Measurements from ENCODE around the gene WSCD1. TPM values are rescaled to one million over a fixed set of nuclear protein-coding genes. Genes with fewer than 3 reads are reported as not detected.

Gene WSCD1
- total RNA-seq, 1 experiment from 2014 or later, result not detected

GRCh38 chr17:6078458-6078871 is 8.3 kb downstream of the WSCD1 start:
- no peaks in the 10 kb centered on the region for H3K36me3 Mint-ChIP-seq (ENCODE audit: insufficient read depth, unreplicated experiment)
- CTCF ChIA-PET, result no interaction called here
- POLR2A ChIA-PET, result interaction anchor here (0.5 kb wide), 1 partner anchor 672 kb away, joined by 5 read pairs; no protein-coding TSS in a partner anchor
- peaks cover 8% of the 10 kb centered on the region for H3K27me3 Mint-ChIP-seq (ENCODE audit: insufficient read depth, unreplicated experiment)
- BruUV-seq (replicated peaks), result no TSS peak
- no peak overlapping the region for H3K27ac Mint-ChIP-seq (ENCODE audit: unreplicated experiment)
- TF ChIP-seq CTCF (IDR thresholded peaks at IDR 0.05; ENCODE audit: insufficient read depth in 1 of 2, low read depth in 1 of 2, low read length in 1 of 2, severe bottlenecking in 1 of 2, unreplicated experiment in 1 of 2), result no peak
- H3K9me3 ChIP-seq, result no peaks in the 10 kb centered on the region
- no peak overlapping the region for H3K4me3 ChIP-seq (ENCODE audit: low read depth, low read length)
- no peaks in the 10 kb centered on the region for H3K9me3 Mint-ChIP-seq (ENCODE audit: unreplicated experiment)
- H3K36me3 ChIP-seq (ENCODE audit: control insufficient read depth, insufficient read depth, low read length), result no peaks in the 10 kb centered on the region
- H3K4me1 Mint-ChIP-seq (ENCODE audit: low read depth, unreplicated experiment), result no peaks in the 10 kb centered on the region
- no peak overlapping the region for H3K4me3 Mint-ChIP-seq (ENCODE audit: unreplicated experiment)
- intact Hi-C loops (cut with micrococcal nuclease; ENCODE audit: unreplicated experiment), result no loop called here
- DNase-seq, result no peak
- H3K27me3 ChIP-seq (replicated peaks; ENCODE audit: control insufficient read depth, insufficient read depth, low read length), result no peaks in the 10 kb centered on the region
- H3K4me1 ChIP-seq, result no peaks in the 10 kb centered on the region

DNA sequence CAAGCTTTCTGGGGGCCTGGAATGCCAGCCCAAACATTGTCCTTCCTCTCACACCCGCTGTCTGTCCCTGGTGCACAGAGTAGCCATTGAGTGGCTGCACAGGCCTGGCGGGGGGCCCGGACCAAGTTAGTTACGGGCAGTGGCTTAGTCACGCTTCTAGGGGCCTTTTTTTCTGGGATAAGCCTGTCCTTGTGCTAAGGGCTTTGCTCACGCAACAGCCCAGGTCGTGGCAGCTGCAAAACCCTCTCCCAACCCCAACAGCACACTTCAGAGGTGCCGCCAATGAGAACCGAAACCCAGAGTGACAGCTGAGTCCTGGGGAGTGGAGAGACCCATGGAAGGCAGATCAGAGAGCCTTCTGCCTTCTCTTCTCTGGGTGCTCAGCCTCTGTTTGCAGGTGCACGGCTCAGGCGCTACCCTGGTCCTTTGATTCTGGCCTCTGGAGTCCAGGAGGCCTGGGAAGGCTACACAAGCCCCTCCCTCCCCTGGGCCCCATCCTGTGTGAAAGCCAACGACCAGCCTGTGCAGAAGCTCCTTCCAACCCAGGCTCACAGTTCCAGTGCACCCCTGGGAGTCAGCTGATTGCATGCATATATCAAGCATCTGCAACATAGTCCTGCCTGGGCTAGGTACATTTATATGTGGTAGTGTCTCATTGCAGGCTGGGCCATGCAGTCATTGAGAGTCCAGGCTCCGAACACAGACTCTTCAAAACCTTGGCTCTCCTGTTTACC is 9.1 kb downstream of the WSCD1 start:
- ChIA-PET POLR2A (no interaction called here), CTCF (no interaction called here)
- Histone ChIP-seq H3K27me3 (replicated peaks; ENCODE audit: control insufficient read depth, insufficient read depth, low read length) (no peaks in the 10 kb centered on the region), H3K4me1 (no peaks in the 10 kb centered on the region), H3K4me3 (ENCODE audit: low read depth, low read length) (no peak overlapping the region), H3K9me3 (no peaks in the 10 kb centered on the region), H3K36me3 (ENCODE audit: control insufficient read depth, insufficient read depth, low read length) (no peaks in the 10 kb centered on the region)
- H3K4me3 Mint-ChIP-seq (ENCODE audit: unreplicated experiment), result no peak overlapping the region
- peaks cover 7% of the 10 kb centered on the region for H3K27me3 Mint-ChIP-seq (ENCODE audit: insufficient read depth, unreplicated experiment)
- TF ChIP-seq CTCF (IDR thresholded peaks at IDR 0.05; ENCODE audit: insufficient read depth in 1 of 2, low read depth in 1 of 2, low read length in 1 of 2, severe bottlenecking in 1 of 2, unreplicated experiment in 1 of 2), result no peak
- H3K9me3 Mint-ChIP-seq (ENCODE audit: unreplicated experiment), result no peaks in the 10 kb centered on the region
- no peak overlapping the region for H3K27ac Mint-ChIP-seq (ENCODE audit: unreplicated experiment)
- H3K36me3 Mint-ChIP-seq (ENCODE audit: insufficient read depth, unreplicated experiment), result no peaks in the 10 kb centered on the region
- intact Hi-C loops (cut with micrococcal nuclease; ENCODE audit: unreplicated experiment), result no loop called here
- DNase-seq, result no peak
- H3K4me1 Mint-ChIP-seq (ENCODE audit: low read depth, unreplicated experiment), result no peaks in the 10 kb centered on the region
- no TSS peak for BruUV-seq (replicated peaks)

GRCh38 chr17:6079960-6080359 is 9.8 kb downstream of the WSCD1 start:
- no peaks in the 10 kb centered on the region for H3K36me3 ChIP-seq (ENCODE audit: control insufficient read depth, insufficient read depth, low read length)
- no peaks in the 10 kb centered on the region for H3K9me3 Mint-ChIP-seq (ENCODE audit: unreplicated experiment)
- DNase-seq, result no peak
- H3K4me1 Mint-ChIP-seq (ENCODE audit: low read depth, unreplicated experiment), result no peaks in the 10 kb centered on the region
- ChIA-PET CTCF (no interaction called here), POLR2A (no interaction called here)
- intact Hi-C loops (cut with micrococcal nuclease; ENCODE audit: unreplicated experiment), result no loop called here
- no peak overlapping the region for H3K4me3 ChIP-seq (ENCODE audit: low read depth, low read length)
- H3K27ac Mint-ChIP-seq (ENCODE audit: unreplicated experiment), result no peak overlapping the region
- no peak for TF ChIP-seq CTCF (IDR thresholded peaks at IDR 0.05; ENCODE audit: insufficient read depth in 1 of 2, low read depth in 1 of 2, low read length in 1 of 2, severe bottlenecking in 1 of 2, unreplicated experiment in 1 of 2)
- no peaks in the 10 kb centered on the region for H3K36me3 Mint-ChIP-seq (ENCODE audit: insufficient read depth, unreplicated experiment)
- H3K9me3 ChIP-seq, result no peaks in the 10 kb centered on the region
- no TSS peak for BruUV-seq (replicated peaks)
- H3K4me1 ChIP-seq, result no peaks in the 10 kb centered on the region
- H3K27me3 Mint-ChIP-seq (ENCODE audit: insufficient read depth, unreplicated experiment), result peaks cover 6% of the 10 kb centered on the region
- H3K4me3 Mint-ChIP-seq (ENCODE audit: unreplicated experiment), result no peak overlapping the region
- no peaks in the 10 kb centered on the region for H3K27me3 ChIP-seq (replicated peaks; ENCODE audit: control insufficient read depth, insufficient read depth, low read length)
